ENCODE results near the gene RNASE11.
"Not testable (repeated sequence)": the region's sequence is repeated elsewhere in the genome, so short reads cannot be mapped to it uniquely, and the experiment has no call there.

The RNASE11 gene

DNA sequence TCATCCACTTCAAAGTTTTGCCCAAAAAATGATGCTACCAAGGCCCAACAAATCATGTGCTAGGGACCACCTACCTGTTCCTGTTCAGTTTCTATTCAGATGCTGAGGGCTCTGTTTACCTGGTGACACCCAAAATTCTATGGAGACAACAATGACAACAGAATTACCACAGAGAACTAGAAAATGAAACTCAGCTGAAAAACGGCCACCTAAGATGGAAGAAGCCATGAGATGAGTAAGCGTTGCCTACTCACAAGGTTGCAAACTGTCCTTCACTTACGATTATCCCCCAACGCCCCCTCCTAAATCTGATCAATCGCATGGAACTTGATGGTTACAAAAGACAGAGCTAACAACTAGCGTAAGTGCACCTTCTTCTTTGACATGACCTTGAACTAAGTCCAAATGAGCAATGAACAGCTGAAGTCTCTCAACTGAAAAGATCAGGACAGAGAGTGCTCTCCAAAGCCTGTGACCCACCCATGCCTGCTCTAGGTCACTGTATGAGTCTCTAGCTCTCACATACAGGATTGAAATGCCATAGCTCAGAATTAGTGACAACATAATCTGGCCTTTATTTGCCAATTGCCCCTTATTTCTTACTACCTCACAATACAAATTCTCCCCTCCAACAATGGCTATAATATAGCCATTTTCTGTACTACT lies at the start of gene RNASE11:
TSS of gene RNASE11 (minus strand) at position 513 of the 666 bp plus-strand sequence.
- no peak for DNase-seq (ENCODE audit: low spot score)

DNA sequence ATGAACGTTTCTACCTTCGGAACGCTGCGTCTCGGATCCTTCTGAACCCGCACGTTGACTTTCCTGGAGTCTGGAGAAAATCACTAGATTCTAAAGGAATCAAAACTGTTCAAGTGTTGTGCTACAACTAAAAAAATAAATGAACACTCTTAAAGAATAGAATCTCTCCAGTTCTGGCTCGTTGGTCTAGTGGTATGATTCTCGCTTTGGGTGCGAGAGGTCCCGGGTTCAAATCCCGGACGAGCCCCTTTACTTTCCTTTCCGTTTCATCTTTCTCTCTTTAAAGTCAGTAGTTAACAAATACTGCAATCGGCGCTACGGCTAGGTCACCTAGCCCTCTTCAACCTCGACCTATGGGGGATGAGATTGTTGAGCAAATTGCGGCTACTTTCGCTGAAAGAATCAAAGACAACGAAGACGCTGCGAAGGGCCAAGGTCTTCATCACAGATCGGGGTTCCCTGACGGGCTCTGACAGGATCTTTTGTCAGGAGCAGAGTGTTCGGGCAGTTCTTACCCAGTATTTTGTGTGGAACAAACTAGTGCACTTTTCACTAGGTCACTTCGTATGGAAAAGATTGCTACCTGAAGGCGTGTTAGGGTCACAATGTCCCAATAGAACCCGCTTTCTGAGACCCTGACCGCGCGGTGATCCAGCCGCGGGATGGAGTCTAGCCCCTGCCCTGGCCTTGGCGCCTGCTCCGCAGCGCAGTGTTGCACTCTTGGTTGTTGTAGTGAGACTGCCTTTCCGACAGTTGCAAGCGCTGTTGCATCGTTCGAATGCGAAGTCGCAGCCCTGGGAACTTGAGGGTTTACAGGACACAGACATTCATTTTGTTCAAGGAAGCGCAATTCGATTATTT lies 45.3 kb upstream of the RNASE11 start:
- DNase-seq (ENCODE audit: low spot score): peak; percentile 80

DNA sequence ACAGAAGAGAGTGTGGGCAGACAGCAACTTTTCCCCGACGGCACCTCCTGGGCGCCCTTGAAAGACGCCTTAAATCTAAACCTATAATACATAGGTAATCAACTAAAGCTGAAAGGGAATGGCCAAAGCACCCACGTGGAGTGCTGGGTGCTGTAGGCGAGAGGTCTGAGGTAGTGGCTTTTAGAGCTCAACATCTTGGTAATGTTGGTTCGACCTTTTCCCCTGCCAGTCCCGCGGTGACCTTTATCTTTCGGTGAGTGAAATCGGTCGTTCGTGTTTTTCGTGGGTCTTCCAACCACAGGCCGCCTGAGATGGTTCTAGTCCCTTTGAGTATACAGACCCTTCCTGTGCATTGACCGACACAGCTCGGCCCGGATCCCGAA lies 44.6 kb upstream of the RNASE11 start:
- DNase-seq (ENCODE audit: low spot score): no peak

DNA sequence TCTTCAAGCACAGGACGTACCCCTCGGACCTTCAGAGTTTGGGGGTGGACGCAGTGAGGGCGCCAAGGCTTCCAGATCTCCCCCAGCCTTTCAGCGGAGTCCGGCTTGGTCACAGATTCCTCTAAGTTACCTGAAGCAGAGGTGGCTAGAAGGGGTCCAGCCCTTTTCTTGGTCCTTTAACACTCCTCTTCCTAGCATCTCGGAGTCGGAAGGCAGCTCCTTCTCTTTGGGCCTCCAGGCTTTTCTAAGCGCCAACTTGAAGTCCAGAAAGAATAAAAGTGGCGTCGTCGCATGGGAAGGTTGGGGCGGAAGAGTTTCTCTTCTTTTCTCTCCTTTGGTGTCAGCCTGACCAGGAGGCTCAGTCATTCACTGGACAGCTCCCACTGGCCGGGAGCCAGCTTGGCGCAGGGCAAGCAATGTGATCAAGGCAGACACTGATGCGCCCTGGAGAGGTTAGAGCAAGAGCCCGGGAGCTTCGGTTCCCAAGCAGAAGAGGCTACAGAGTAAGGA lies 44.1 kb upstream of the RNASE11 start:
- peak; percentile 69 for DNase-seq (ENCODE audit: low spot score)

DNA sequence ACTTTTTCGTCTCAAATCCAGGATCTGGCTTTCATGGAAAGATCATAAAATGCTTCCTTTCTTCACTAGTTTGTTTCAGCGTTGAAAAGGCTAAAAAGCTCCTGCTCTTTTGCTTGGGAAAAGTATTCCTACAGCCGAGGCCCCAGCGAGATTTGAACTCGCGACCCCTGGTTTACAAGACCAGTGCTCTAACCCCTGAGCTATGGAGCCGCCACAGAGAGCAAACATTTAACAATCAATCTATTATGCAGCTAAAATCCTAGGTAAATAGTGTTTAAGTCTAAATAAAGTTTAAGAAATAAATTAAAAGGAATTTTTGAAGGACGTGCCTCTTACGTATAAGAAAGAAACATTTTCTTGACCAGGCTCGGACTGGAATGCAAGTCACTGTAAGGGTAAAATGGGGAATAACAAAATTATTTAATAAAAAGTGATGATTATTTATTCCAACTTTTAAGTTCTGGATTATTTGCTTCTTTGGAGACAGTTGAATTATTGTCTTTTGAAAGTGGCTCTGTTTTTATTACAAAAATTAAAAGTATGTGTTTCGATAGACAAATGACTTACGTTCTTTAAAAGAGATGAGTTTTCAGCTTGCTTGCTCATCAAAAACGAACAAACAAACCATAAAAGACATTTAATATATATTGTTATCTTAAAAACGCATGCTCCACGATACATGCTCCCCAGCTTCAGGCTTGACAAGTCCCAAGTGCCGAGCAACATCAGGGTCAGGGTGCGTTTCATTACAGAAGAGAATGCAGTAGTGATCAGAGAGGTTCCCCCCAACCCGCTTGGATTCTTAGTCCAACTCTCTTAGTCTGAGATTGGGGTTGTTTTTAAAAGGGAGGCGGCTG lies 43.5 kb upstream of the RNASE11 start:
- DNase-seq (ENCODE audit: low spot score): peak; percentile 76

DNA sequence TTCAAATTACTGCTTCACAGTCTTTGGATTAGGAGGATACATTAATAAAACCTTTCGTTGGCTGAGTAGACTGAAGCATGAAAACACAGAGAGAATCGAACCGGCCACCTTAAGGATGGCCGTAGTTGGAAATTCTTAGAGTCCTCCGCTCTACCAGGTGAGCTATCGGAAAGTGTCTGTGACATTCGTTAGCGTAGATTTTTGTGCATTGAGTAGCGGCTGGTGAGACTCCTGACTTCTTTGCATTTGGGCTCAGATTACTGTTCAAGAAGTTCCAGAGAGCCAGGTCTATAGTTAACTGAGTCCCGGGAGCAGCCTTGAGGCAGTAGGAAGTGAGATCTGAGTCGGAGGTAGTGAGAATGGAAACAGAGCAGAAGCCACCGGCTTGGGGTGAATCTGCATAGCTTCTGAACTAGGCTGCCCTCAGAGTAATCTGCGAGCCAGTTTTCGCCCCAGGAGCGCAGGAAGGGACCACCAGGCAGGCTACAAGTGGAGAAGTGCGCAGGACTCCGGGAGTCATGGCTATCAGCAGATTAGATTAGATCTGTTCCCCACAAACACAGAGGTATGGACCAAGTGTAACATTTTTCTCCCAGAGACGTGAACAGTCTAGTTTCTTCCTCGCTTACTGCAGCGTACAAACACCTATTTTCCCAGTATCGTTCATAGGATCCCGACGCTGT lies 42.7 kb upstream of the RNASE11 start:
- DNase-seq (ENCODE audit: low spot score): peak; percentile 60

DNA sequence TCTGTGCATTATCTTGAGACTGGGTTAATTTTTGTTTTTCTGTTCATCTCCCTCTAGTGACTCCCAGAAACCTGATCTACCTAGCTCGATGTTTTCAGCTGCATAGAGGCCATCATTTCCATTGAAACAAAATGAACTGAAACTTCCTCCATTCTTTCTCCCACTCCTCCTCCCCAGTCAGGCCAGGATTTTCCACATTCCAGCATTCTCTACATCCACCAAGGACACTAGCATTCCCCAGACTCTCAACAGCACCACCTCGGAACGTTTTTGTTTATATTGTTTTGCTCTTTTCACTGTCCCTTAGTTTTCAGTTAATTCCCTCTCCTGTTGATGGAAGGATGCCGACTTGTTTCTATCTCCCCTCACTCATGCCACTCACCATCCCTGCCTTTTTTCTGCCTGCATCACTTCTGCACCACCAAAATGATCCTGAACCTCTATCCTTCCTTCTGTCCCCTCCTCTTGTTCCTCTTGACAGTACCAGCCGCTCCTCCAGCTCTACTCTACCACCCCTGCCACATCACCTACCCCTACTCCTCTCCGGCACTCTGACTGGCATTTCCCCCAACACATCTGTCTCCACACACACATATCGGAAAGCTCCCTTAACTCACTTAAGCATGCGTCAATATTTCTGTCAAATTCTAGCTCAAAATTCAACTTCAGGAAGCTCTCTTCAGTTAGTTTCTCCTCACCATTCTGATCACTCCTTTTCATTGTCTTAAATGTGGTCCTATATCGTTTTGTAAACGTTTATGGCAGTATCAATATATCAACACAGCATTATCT lies 40.5 kb upstream of the RNASE11 start:
- DNase-seq (ENCODE audit: low spot score): no peak

DNA sequence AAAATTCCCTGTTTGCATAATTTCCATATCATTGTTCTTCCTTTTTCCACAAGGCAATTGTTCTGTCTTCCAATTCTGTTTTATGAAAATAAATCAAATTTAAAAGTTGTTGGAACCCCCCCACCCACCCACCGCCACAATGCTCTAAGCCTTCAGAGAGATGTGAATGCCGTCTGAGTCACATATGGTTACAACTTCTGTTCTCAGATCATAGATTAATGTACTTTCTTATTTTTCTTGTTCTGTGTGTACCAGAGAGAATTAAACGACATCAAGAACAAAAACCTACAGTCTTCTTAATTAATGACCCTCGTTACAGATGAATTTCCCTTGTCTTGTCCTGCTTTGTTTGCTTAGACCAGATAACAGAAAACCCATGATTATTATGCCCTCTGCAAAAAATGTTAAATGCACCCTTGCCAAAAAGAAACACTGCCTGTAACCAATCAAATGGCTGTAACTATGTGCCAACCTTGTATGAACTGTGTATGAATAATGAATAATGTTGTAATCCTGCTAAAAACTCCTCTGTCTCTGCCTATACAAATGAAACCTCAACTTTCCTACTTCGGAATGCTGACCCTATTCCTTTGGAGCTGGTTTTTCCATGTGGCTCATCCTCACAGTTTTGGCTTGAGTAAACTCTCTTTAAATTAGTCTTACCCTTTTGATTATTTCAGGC lies 39.7 kb upstream of the RNASE11 start:
- no peak for DNase-seq (ENCODE audit: low spot score)

DNA sequence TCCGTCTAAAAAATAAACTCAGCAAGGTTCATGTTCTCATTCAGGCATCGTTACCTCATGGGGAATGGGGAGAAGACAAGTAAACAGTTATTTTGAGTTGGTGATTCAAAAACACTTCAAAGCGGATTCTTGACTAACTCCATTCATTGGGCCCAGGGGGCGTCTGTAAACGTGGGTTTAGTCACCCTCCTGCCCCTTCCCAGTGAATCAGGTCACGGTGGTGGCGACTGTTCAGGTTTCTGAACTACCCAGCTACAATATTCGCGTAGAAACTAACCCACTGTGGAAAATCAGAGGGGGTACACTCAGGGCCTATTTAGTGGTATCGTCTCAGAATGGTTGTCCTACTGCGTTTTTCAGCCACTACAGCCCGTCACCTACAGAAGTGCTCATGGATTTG lies 38.5 kb upstream of the RNASE11 start:
- DNase-seq (ENCODE audit: low spot score): no peak

DNA sequence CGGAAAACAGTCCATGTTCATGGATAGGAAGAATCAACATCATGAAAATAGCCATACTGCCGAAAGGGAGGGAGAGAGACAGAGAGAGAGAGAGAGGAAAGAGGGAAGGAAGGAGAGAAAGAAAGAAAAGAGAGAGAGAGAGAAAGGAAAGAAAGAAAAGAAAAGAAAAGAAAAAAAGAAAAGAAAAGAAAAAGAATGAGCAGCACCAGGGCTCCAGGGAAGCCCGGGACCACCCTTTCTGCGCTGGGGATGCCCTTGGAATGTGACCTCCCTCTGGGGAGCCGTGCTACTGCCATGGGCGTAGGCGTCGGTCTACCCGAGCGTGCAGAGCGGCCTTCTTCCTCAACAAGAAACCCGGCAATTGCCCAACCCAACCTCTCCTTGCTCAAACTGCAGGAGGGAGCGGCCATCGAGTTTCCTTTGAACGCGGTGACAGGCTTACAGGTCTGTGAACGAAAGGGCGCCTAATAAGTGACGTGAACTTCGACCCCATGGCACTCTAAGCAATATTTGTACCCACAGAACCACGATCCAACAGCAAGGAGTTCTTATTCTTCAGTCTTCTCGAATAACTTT lies 36.8 kb upstream of the RNASE11 start:
- DNase-seq (ENCODE audit: low spot score): peak; percentile 72

DNA sequence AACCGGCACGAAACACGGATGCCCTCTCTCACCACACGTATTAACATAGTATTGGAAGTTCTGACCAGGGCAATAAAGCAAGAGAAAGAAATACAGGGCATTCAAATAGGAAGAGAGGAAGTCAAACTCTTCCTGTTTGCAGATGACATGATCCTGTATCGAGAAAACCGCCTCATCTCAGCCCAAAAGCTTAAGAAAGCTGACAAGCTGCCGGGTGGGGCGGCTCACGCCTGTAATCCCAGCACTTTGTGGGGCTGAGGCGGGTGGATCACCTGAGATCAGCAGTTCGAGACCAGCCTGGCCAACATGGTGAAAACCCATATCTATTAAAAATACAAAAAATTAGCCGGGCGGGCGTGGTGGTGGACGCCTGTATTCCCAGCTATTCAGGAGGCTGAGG lies 36.0 kb upstream of the RNASE11 start:
- no peak for DNase-seq (ENCODE audit: low spot score)

DNA sequence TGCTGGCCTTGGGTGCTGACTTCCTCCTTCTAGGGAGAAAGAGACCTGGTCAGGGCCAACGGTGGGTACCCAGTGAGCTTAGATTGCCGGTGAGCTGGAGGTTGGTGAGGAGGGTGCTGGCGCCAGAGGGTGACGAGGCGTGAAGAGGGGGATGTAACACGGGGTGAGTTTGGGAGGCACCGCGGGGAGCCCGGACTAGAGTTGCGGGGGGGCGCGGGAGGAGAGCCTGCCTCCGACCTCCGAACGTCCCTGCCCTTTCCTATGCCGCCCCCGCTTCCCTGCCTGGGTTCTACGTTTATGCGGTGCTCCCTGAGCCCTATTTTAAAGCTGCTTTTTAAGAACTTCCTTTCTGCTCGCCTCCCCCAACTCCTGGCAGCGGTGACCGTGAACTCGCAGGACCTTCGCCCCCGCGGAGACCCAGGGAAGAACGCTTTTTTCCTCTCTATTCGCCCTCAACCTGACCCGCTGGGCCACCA lies 35.1 kb upstream of the RNASE11 start:
- DNase-seq (ENCODE audit: low spot score): no peak

DNA sequence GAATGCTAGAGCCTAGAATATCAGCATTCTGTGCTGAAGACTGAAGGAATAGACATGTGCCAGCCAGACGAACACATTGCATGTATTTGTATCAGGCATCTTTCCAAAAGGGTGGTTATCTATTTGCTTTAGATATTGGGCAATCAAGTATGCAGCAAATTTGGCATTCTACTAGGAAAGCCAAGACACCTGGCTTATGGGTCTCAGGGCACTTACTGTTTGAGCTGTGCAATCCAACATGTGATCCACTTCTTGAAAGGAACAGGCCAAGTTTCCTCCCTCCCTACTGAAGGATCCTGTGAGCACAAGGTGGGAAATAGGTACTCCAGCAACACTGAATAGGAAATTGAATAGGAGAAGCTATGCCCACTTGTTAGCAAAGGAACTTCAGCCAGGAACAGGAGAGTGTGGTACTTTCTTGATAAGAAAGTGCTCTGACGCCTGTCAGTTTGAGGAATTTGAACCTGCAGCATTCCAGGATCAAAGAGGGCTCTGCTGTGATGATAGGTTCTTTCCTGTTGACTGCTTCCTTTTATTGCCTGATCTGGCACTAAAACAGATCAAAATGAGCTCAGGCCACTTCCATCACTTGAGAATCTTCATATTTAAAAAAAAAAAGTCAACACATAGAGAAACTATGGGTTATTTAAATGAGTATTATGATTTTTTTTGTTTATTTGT lies 33.1 kb upstream of the RNASE11 start:
- no peak for DNase-seq (ENCODE audit: low spot score)

DNA sequence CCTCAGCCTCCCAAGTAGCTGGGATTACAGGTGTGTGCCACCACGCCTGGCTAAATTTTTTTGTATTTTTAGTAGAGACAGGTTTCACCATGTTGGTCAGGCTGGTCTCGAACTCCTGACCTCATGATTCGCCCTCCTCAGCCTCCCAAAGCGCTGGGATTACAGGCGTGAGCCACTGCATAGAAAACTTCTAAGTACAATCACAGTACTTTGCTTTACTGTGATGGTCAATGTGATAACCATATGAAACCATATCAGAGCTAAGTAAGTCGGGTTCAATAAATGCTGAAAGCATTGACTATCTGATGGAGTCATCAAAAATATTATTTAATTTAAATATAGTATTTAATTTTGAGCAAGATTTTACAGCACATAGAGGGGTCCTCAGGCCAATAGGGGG lies 31.9 kb upstream of the RNASE11 start:
- DNase-seq (ENCODE audit: low spot score): not testable (repeated sequence)

DNA sequence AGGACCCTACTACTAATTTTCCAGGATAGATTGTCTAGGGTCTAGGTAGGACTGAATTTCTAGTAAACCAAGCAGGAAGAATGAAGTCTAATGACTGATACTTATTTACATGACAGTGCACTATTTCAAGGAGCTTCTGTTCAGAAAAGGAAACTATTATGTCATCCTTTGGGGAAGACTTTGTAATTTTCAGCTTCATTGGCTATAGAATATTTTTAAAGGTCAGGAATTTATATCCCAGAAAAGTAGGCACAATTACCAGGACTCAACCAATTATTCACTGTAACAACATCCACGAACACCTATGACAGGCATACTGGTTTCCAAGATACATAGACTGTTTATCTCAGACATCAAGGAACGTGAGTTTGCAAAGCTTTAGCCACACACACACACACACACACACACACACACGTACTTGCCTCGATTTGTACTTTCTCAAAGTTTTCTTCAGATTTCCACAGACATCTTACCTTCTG lies 30.5 kb upstream of the RNASE11 start:
- DNase-seq (ENCODE audit: low spot score): no peak

DNA sequence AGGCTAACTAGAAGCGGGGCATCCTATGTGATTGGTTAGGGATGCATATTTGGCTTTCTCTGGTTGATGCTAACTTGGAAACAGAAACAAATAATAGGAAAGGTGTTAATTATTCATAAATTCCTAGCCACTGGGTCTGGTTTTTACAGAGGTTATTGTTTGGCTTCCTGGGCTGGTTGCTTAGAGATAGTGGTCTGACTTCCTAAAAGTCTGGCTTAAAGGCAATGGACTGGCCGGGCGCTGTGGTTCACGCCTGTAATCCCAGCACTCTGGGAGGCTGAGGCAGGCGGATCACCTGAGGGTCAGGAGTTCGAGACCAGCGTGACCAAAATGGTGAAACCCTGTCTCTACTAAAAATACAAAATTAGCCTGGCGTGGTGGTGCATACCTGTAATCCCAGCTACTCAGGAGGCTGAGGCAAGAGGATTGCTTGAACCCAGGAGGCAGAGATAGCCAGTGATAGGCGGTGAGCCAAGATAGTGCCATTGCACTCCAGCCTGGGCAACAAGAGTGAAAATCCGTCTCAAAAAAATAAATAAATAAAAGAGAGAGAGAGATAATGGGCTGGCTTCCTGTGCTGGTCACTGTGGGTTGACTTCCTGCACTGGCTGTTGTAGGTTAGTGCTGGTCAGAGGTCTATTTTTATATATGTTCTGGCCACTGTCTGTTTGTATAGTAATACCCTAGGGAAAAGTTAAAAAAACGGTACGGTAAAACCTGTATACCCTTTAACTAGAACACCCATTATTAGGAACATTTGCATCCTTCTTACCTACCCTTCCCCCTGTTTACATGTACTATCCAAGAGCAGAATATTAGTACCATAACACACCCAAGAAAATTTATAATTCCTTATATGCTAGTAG lies 29.6 kb upstream of the RNASE11 start:
- no peak for DNase-seq (ENCODE audit: low spot score)

DNA sequence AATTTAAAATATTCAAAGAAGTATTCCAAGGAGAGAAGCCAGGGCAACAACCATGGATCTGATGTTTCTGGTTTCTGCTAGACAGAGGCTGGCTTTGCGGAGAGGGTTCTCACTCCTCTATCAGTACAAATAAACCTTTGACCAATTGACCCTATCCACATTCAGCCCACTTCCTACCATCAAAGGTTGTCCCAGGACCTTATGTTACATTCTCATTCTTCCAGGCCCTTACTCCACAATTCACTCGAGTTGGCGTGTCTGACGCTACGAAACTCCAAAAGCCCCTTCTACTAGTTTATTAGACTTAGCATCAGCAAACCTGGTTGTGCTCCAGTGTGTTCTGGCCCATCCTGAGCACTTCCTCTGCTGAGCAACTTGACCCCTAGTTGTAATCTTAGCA lies 28.2 kb upstream of the RNASE11 start:
- no peak for DNase-seq (ENCODE audit: low spot score)
